Raji (cell line): ENCODE measurements around the gene SBF2.

Experiments used
- POLR2A ChIP-seq: IDR thresholded peaks from 2 replicates; pipeline ENCODE4 v1.6.1; 2011; ENCODE audit warnings: low read depth, low read length, control low read depth; ENCODE audit not compliant: insufficient read depth

SBF2 gene

GRCh38 chr11:10021563-10021962, 272.5 kb downstream of the SBF2 start:
- TF ChIP-seq POLR2A: no peak

GRCh38 chr11:10019906-10020682, 273.9 kb downstream of the SBF2 start:
- TF ChIP-seq POLR2A: no peak

- TF ChIP-seq POLR2A: no peak
Observed at GRCh38 chr11:10017911-10018310, 276.1 kb downstream of the SBF2 start.

GRCh38 chr11:10017050-10017449, 277.0 kb downstream of the SBF2 start:
- TF ChIP-seq POLR2A: no peak

- TF ChIP-seq POLR2A: no peak
Observed at GRCh38 chr11:10012068-10012467, 282.0 kb downstream of the SBF2 start.

GRCh38 chr11:10005955-10006525, 288.0 kb downstream of the SBF2 start:
- no peak for TF ChIP-seq POLR2A

- no peak for TF ChIP-seq POLR2A
Observed at GRCh38 chr11:10004526-10005113, 289.4 kb downstream of the SBF2 start.

- TF ChIP-seq POLR2A: no peak
Observed at GRCh38 chr11:10002221-10002620, 291.8 kb downstream of the SBF2 start.

GRCh38 chr11:9992306-9992705, 301.7 kb downstream of the SBF2 start:
- TF ChIP-seq POLR2A: no peak

- TF ChIP-seq POLR2A: no peak
Observed at GRCh38 chr11:9990221-9990973, 303.6 kb downstream of the SBF2 start.

GRCh38 chr11:9982796-9983579, 311.0 kb downstream of the SBF2 start:
- TF ChIP-seq POLR2A: no peak

- no peak for TF ChIP-seq POLR2A
Observed at GRCh38 chr11:9982127-9982795, 311.8 kb downstream of the SBF2 start.

- no peak for TF ChIP-seq POLR2A
Observed at GRCh38 chr11:9980931-9981330, 313.1 kb downstream of the SBF2 start.

- TF ChIP-seq POLR2A: no peak
Observed at GRCh38 chr11:9977554-9977953, 316.5 kb downstream of the SBF2 start.
